IMR-90 (cell line): ENCODE results near the gene TMEM214. TPM values are rescaled to one million over a fixed set of nuclear protein-coding genes. Genes with fewer than 3 reads are reported as not detected.

Experiments
- ATAC-seq: fragments of 200-7000 bp; cut with Tn5 transposase; 2 replicates; pipeline ENCODE4 v1.9.1; 2020; ENCODE audit warnings: low read depth, mild to moderate bottlenecking, moderate library complexity
- BruUV-seq: library from RNA; stranded (reverse); fragments of 400-500 nt; replicated peaks from 2 replicates; lab custom pipeline; 2021; lab: Mats Ljungman, UMichigan
- CTCF ChIA-PET: fragments of 300-600 bp; formaldehyde crosslinking; extraction: SDS; loops from one replicate; lab custom pipeline; 2021; ENCODE audit warnings: antibody characterized with exemption; lab: Yijun Ruan, JAX
- POLR2A ChIA-PET: fragments of 300-600 bp; sonication (Branson Sonifier 250); formaldehyde crosslinking; loops from one replicate; lab custom pipeline; 2022; ENCODE audit warnings: antibody characterized with exemption; ENCODE audit not compliant: unreplicated experiment; lab: Charles Lee
- DNase-seq: peaks from one replicate; pipeline ENCODE4 v3.0.0; 2013
- H2AFZ ChIP-seq: replicated peaks from 2 replicates; pipeline ENCODE3; 2013; ENCODE audit warnings: low read length, mild to moderate bottlenecking; ENCODE audit not compliant: poor library complexity
- H2AK5ac ChIP-seq: 2 replicates; pipeline ENCODE4 v1.6.1; 2013; ENCODE audit warnings: low read depth, low read length, inconsistent platforms
- H2AK9ac ChIP-seq: replicated peaks from 2 replicates; pipeline ENCODE3; 2013; ENCODE audit warnings: mild to moderate bottlenecking, low read depth, low read length, moderate library complexity; ENCODE audit not compliant: poor library complexity
- H2BK120ac ChIP-seq: 2 replicates; pipeline ENCODE4 v1.6.1; 2013; ENCODE audit warnings: low read depth, low read length, inconsistent platforms
- H2BK15ac ChIP-seq: 3 replicates; pipeline ENCODE4 v1.6.1; 2013; ENCODE audit warnings: low read depth, low read length, inconsistent platforms
- H2BK20ac ChIP-seq: 2 replicates; pipeline ENCODE4 v1.6.1; 2013; ENCODE audit warnings: low read depth, mild to moderate bottlenecking, inconsistent platforms, low read length, moderate library complexity
- H2BK5ac ChIP-seq: 2 replicates; pipeline ENCODE4 v1.6.1; 2013; ENCODE audit warnings: mild to moderate bottlenecking, low read depth, low read length, inconsistent platforms; ENCODE audit not compliant: poor library complexity, severe bottlenecking
- H3K14ac ChIP-seq: replicated peaks from 2 replicates; pipeline ENCODE4 v1.6.1; 2013; ENCODE audit warnings: low read depth, low read length, inconsistent platforms
- H3K18ac ChIP-seq: 2 replicates; pipeline ENCODE4 v1.6.1; 2013; ENCODE audit warnings: low read depth, low read length, control low read depth
- H3K23ac ChIP-seq: 2 replicates; pipeline ENCODE4 v1.6.1; 2013; ENCODE audit warnings: low read depth, low read length, inconsistent platforms
- H3K27ac ChIP-seq: 2 replicates; pipeline ENCODE4 v1.5.1; 2013; ENCODE audit warnings: mild to moderate bottlenecking, control low read depth, low read length; ENCODE audit not compliant: insufficient read depth
- H3K27me3 ChIP-seq: 2 replicates; pipeline ENCODE4 v1.6.1; 2013; ENCODE audit warnings: low read length; ENCODE audit not compliant: control insufficient read depth, insufficient read depth
- H3K36me3 ChIP-seq: 2 replicates; pipeline ENCODE4 v1.6.1; 2013; ENCODE audit warnings: low read length, mixed read lengths; ENCODE audit not compliant: control insufficient read depth, insufficient read depth
- H3K4ac ChIP-seq: 2 replicates; pipeline ENCODE4 v1.6.1; 2013; ENCODE audit warnings: low read depth, low read length, inconsistent platforms
- H3K4me1 ChIP-seq: 2 replicates; pipeline ENCODE4 v1.6.1; 2013; ENCODE audit warnings: low read length, mixed read lengths; ENCODE audit not compliant: control insufficient read depth, insufficient read depth
- H3K4me2 ChIP-seq: 2 replicates; pipeline ENCODE4 v1.6.1; 2013; ENCODE audit warnings: low read depth, mild to moderate bottlenecking, control low read depth, low read length, moderate library complexity
- H3K4me3 ChIP-seq: 2 replicates; pipeline ENCODE4 v1.5.1; 2013; ENCODE audit warnings: low read depth, mild to moderate bottlenecking, control low read depth, low read length, moderate library complexity; ENCODE audit not compliant: insufficient read depth
- H3K56ac ChIP-seq: 2 replicates; pipeline ENCODE4 v1.6.1; 2013; ENCODE audit warnings: low read length, inconsistent platforms; ENCODE audit not compliant: insufficient read depth; ENCODE audit errors: extremely low read depth
- H3K79me1 ChIP-seq, 2 experiments: 2 replicates each; pipeline ENCODE4 v1.6.1; 2013; ENCODE audit warnings: low read length in 2 of 2, inconsistent platforms in 1 of 2, low read depth in 1 of 2
- H3K9ac ChIP-seq: 2 replicates; pipeline ENCODE4 v1.6.1; 2013; ENCODE audit warnings: low read depth, low read length, control low read depth
- H3K9me1 ChIP-seq: 2 replicates; pipeline ENCODE4 v1.6.1; 2013; ENCODE audit warnings: low read length, inconsistent platforms; ENCODE audit not compliant: insufficient read depth
- H3K9me3 ChIP-seq: 2 replicates; pipeline ENCODE4 v1.6.1; 2013; ENCODE audit warnings: low read length; ENCODE audit not compliant: control insufficient read depth, insufficient read depth
- H4K20me1 ChIP-seq: 2 replicates; pipeline ENCODE4 v1.6.1; 2013; ENCODE audit warnings: low read length, inconsistent platforms; ENCODE audit not compliant: insufficient read depth
- H4K5ac ChIP-seq: 2 replicates; pipeline ENCODE4 v1.6.1; 2013; ENCODE audit warnings: mild to moderate bottlenecking, low read depth, low read length, control low read depth
- H4K8ac ChIP-seq, 2 experiments: 2 replicates each; pipeline ENCODE4 v1.6.1; 2013; ENCODE audit warnings: low read depth in 2 of 2, low read length in 2 of 2, control low read depth in 1 of 2, inconsistent platforms in 1 of 2
- H4K91ac ChIP-seq: 2 replicates; pipeline ENCODE4 v1.6.1; 2013; ENCODE audit warnings: low read depth, low read length, inconsistent platforms; ENCODE audit not compliant: insufficient read depth
- BHLHE40 ChIP-seq: fragments of 150-350 bp; IDR thresholded peaks from 2 replicates; pipeline ENCODE4 v1.6.1; 2016; ENCODE audit warnings: mild to moderate bottlenecking, low read depth, low read length
- CEBPB ChIP-seq: IDR thresholded peaks from 2 replicates; pipeline ENCODE4 v1.6.1; 2012; ENCODE audit warnings: low read depth, low read length, improper control_type of control experiment
- CHD1 ChIP-seq: IDR thresholded peaks from 2 replicates; pipeline ENCODE4 v1.6.1; 2012; ENCODE audit warnings: low read depth, low read length, improper control_type of control experiment
- FOS ChIP-seq: fragments of 150-350 bp; IDR thresholded peaks from 2 replicates; pipeline ENCODE4 v1.6.1; 2016; ENCODE audit warnings: low read depth, low read length
- MAFK ChIP-seq: IDR thresholded peaks from 2 replicates; pipeline ENCODE4 v1.6.1; 2012; ENCODE audit warnings: low read depth, low read length, improper control_type of control experiment
- MAZ ChIP-seq: IDR thresholded peaks from 2 replicates; pipeline ENCODE4 v1.6.1; 2012; ENCODE audit warnings: low read depth, mild to moderate bottlenecking, low read length, improper control_type of control experiment, moderate library complexity, borderline replicate concordance
- MXI1 ChIP-seq: IDR thresholded peaks from 2 replicates; pipeline ENCODE4 v1.6.1; 2012; ENCODE audit warnings: low read depth, mild to moderate bottlenecking, low read length, moderate library complexity, borderline replicate concordance
- NFE2L2 ChIP-seq: fragments of 150-350 bp; IDR thresholded peaks from 2 replicates; pipeline ENCODE4 v1.6.1; 2016; ENCODE audit warnings: low read depth, mild to moderate bottlenecking, low read length
- POLR2A ChIP-seq: IDR thresholded peaks from 2 replicates; pipeline ENCODE4 v1.6.1; 2012; ENCODE audit warnings: mild to moderate bottlenecking, low read depth, low read length
- RAD21 ChIP-seq: IDR thresholded peaks from 2 replicates; pipeline ENCODE4 v1.6.1; 2012; ENCODE audit warnings: low read length, improper control_type of control experiment
- RCOR1 ChIP-seq: IDR thresholded peaks from 2 replicates; pipeline ENCODE4 v1.6.1; 2012; ENCODE audit warnings: mild to moderate bottlenecking, low read length, improper control_type of control experiment; ENCODE audit not compliant: insufficient replicate concordance
- RFX5 ChIP-seq: IDR thresholded peaks from 2 replicates; pipeline ENCODE4 v1.8.0; 2012; ENCODE audit warnings: low read depth, mild to moderate bottlenecking, low read length, moderate library complexity
- SMC3 ChIP-seq: fragments of 150-350 bp; IDR thresholded peaks from 2 replicates; pipeline ENCODE4 v1.6.1; 2016; ENCODE audit warnings: low read depth, mild to moderate bottlenecking, antibody characterized with exemption, low read length, moderate library complexity
- WGBS, 2 experiments: methylation state at CpG; one replicate each; pipeline versions ENCODE4 v1.1.5 to v1.1.7; 2013; ENCODE audit warnings: missing lambda C conversion rate in 2 of 2; ENCODE audit not compliant: insufficient read length in 1 of 2; ENCODE audit errors: extremely low coverage in 2 of 2; 5-methylcytosine and 5-hydroxymethylcytosine counted together
- dilution Hi-C: fragments of 300-500 bp; cut with HindIII; formaldehyde crosslinking; loops from one replicate; pipeline ENCODE4 v1.14.3; 2018; ENCODE audit warnings: low sequenced_read_pairs; ENCODE audit not compliant: unreplicated experiment
- in situ Hi-C: fragments of 300-500 bp; cut with MboI; formaldehyde crosslinking; loops from 3 replicates; pipeline ENCODE4 v1.14.3; 2019; ENCODE audit warnings: low sequenced_read_pairs, inconsistent platforms, mixed read lengths
- intact Hi-C: fragments of 100-400 bp; cut with micrococcal nuclease; formaldehyde crosslinking; loops from 2 replicates; pipeline ENCODE4 v1.10.0; 2022
- polyA plus RNA-seq, 3 experiments: library from polyadenylated mRNA; depleted of rRNA; stranded (reverse); fragments of >200 nt; gene quantifications; 2 replicates each; pipeline ENCODE4 v1.2.3, GENCODE V29; 2012; ENCODE audit warnings: low replicate concordance in 1 of 3
- total RNA-seq: library from RNA; depleted of rRNA; stranded (reverse); fragments of >200 nt; gene quantifications from 2 replicates; pipeline ENCODE4 v1.2.3, GENCODE V29; 2012
- TF ChIP-seq, protein P1 (sequence below): fragments of 150-350 bp; IDR thresholded peaks from 2 replicates; pipeline ENCODE4 v1.6.1; 2016; ENCODE audit warnings: low read depth, mild to moderate bottlenecking, low read length, moderate library complexity, borderline replicate concordance
- TF ChIP-seq, protein P2 (sequence below): fragments of 150-350 bp; IDR thresholded peaks from 2 replicates; pipeline ENCODE4 v1.6.1; 2017; ENCODE audit warnings: mild to moderate bottlenecking, antibody characterized with exemption, low read length, low read depth
- TF ChIP-seq, protein P3 (sequence below): conservative IDR thresholded peaks from 2 replicates; pipeline ENCODE4 v1.5.1; 2012; ENCODE audit warnings: mild to moderate bottlenecking, low read depth, low read length, improper control_type of control experiment

The TMEM214 gene
- total and polyA plus RNA-seq, 2 of the 4 experiments (the other 2 are of a cell fraction): 32.1 to 121 TPM

DNA sequence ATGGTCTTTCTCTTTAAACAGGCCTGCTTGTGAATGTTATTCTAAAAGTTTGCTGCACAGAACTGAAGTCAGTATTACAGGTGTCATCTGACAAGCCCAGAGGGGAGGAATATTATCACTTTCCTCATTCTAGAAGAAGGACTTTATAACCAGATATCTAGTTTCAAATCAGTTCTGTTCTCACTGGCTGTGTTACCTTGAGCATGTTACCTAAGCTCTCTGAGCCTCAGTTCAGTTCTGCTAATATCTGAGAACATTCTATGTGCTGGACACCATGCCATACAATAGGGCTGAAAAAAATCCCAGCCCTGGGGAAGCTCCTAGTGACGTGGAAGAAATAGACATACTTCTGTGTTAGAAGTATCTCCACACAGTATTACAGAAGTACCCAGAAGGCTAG is 34.4 kb upstream of the TMEM214 start:
- WGBS, 2 experiments: no CpG with 5 or more reads among the region's 1 CpG
- Histone ChIP-seq H4K8ac (no peak overlapping the region), H2BK5ac (no peak overlapping the region), H3K56ac (no peak overlapping the region), H3K4me1 (peaks cover 2% of the 10 kb centered on the region; the same call in 1 of the 2 replicates), H3K18ac (no peak overlapping the region), H3K27ac (no peak overlapping the region), H2AFZ (no peak overlapping the region), H4K5ac (no peak overlapping the region), H2AK5ac (no peak overlapping the region), H2BK20ac (no peak overlapping the region), H2BK120ac (no peak overlapping the region), H3K14ac (no peak overlapping the region), H3K4ac (no peak overlapping the region), H3K36me3 (no peaks in the 10 kb centered on the region), H2AK9ac (no peak overlapping the region), H3K4me2 (no peak overlapping the region), H4K91ac (no peak overlapping the region), H3K79me1 (0 out of 4 replicates have a peak, but pooled peaks cover 0 to 4% of the 10 kb centered on the region in 2 experiments), H3K9me3 (no peaks in the 10 kb centered on the region), H2BK15ac (no peak overlapping the region), H3K4me3 (no peak overlapping the region), H3K27me3 (no peaks in the 10 kb centered on the region; the same call in 1 of the 2 replicates), H4K20me1 (no peaks in the 10 kb centered on the region; the same call in 1 of the 2 replicates), H3K9ac (no peak overlapping the region), H3K9me1 (peaks cover 12% of the 10 kb centered on the region), H3K23ac (no peak overlapping the region)
- in situ Hi-C loops (no loop called here), intact Hi-C loops (no loop called here), dilution Hi-C loops (no loop called here)
- ATAC-seq (no peak), DNase-seq (no peak)
- ChIA-PET CTCF (interaction anchor here (0.8 kb wide), 1 partner anchor 88 kb away, joined by 3 read pairs; the partner anchor contains the start of gene KHK), POLR2A (no interaction called here)
- no peak for TF ChIP-seq CEBPB
- TF ChIP-seq, protein P1, sequence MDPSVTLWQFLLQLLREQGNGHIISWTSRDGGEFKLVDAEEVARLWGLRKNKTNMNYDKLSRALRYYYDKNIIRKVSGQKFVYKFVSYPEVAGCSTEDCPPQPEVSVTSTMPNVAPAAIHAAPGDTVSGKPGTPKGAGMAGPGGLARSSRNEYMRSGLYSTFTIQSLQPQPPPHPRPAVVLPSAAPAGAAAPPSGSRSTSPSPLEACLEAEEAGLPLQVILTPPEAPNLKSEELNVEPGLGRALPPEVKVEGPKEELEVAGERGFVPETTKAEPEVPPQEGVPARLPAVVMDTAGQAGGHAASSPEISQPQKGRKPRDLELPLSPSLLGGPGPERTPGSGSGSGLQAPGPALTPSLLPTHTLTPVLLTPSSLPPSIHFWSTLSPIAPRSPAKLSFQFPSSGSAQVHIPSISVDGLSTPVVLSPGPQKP: no peak
- no peak for TF ChIP-seq FOS
- no peak for TF ChIP-seq SMC3
- TF ChIP-seq RAD21: no peak
- no peak for TF ChIP-seq POLR2A
- TF ChIP-seq MXI1: no peak
- TF ChIP-seq, protein P2, sequence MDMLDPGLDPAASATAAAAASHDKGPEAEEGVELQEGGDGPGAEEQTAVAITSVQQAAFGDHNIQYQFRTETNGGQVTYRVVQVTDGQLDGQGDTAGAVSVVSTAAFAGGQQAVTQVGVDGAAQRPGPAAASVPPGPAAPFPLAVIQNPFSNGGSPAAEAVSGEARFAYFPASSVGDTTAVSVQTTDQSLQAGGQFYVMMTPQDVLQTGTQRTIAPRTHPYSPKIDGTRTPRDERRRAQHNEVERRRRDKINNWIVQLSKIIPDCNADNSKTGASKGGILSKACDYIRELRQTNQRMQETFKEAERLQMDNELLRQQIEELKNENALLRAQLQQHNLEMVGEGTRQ: no peak
- TF ChIP-seq RFX5: no peak
- no peak for TF ChIP-seq MAFK
- TF ChIP-seq NFE2L2: no peak
- TF ChIP-seq, protein P3, sequence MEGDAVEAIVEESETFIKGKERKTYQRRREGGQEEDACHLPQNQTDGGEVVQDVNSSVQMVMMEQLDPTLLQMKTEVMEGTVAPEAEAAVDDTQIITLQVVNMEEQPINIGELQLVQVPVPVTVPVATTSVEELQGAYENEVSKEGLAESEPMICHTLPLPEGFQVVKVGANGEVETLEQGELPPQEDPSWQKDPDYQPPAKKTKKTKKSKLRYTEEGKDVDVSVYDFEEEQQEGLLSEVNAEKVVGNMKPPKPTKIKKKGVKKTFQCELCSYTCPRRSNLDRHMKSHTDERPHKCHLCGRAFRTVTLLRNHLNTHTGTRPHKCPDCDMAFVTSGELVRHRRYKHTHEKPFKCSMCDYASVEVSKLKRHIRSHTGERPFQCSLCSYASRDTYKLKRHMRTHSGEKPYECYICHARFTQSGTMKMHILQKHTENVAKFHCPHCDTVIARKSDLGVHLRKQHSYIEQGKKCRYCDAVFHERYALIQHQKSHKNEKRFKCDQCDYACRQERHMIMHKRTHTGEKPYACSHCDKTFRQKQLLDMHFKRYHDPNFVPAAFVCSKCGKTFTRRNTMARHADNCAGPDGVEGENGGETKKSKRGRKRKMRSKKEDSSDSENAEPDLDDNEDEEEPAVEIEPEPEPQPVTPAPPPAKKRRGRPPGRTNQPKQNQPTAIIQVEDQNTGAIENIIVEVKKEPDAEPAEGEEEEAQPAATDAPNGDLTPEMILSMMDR: no peak
- TF ChIP-seq MAZ: no peak
- no peak for TF ChIP-seq RCOR1
- no peak for TF ChIP-seq BHLHE40
- no peak for TF ChIP-seq CHD1
- no TSS peak for BruUV-seq
